Mucosa of descending colon (tissue), 3 donors: Measurements from ENCODE around the gene AAR2. TPM values are rescaled to one million over a fixed set of nuclear protein-coding genes. Genes with fewer than 3 reads are reported as not detected.

Experiments
- ATAC-seq: fragments of 200-7000 bp; cut with Tn5 transposase; one replicate; pipeline ENCODE4 v1.9.1; 2020; ENCODE audit warnings: mild to moderate bottlenecking, moderate library complexity
- DNase-seq, 3 donors: peaks; one replicate each; pipeline ENCODE4 v3.0.0-alpha.2; 2020
- H3K36me3 ChIP-seq: fragments of 200-600 bp; one replicate; pipeline ENCODE4 v1.8.0; 2021; ENCODE audit warnings: low read depth, mild to moderate bottlenecking
- H3K4me1 ChIP-seq: fragments of 200-600 bp; one replicate; pipeline ENCODE4 v1.8.0; 2021; ENCODE audit warnings: low read depth, mild to moderate bottlenecking
- H3K4me3 ChIP-seq: fragments of 200-600 bp; one replicate; pipeline ENCODE4 v1.8.0; 2021; ENCODE audit warnings: mild to moderate bottlenecking
- H3K9me3 ChIP-seq: fragments of 200-600 bp; one replicate; pipeline ENCODE4 v1.8.0; 2021; ENCODE audit warnings: mild to moderate bottlenecking
- CTCF ChIP-seq: fragments of 200-600 bp; IDR thresholded peaks from one replicate; pipeline ENCODE4 v1.8.0; 2022; ENCODE audit warnings: antibody characterized with exemption, mild to moderate bottlenecking
- intact Hi-C, 2 donors: fragments of 100-400 bp; cut with DNase I in 1 of 2; cut with micrococcal nuclease in 1 of 2; formaldehyde crosslinking; loops; one replicate each; pipeline versions ENCODE4 v1.11.0 to v1.11.1; 2022; cut with DNase I, micrococcal nuclease
- total RNA-seq, 3 donors: library from RNA; stranded (reverse); fragmentation: NEBNext Ultra II Directional in 2 of 3; extraction: Animal tissue kit (Norgen Biotek cat#: 25700) in 2 of 3; gene quantifications; one replicate each; pipeline versions ENCODE4 v1.2.1 to v1.2.4, GENCODE V29; 2021 to 2023
- donor health status: DM: no; HTN: no; CAD: no; lungs with moderate emphysema.
- donor health status: DM: no; HTN: no; CAD: no.
- donor health status: DM: no; HTN: yes; CAD: no.

Gene AAR2
- total RNA-seq, 3 donors from 2014 or later: 19.5 to 24.8 (median 22.6) TPM

DNA sequence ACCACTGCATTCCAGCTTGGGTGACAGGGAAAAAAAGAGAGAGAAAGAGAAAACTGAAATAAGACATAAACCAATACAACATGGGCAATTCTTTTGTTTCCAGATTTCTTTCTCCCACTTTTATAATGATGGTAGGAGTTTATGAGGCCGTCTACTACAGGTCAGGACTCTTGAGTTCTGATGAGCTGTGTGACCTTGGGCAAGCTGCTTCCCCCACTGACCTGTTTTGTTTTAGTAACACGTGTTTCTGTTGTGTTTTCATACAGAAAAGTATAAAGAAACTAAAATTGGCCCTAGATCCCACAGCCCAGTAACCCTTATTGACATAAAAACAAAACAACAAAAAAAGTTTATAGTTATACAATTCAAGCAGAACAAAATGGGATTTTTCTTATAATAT, 22.9 kb upstream of the AAR2 start:
- DNase-seq (no peak), ATAC-seq (no peak)
- no peaks in the 10 kb centered on the region for H3K4me1 ChIP-seq
- no peak overlapping the region for H3K4me3 ChIP-seq
- H3K9me3 ChIP-seq: no peaks in the 10 kb centered on the region
- intact Hi-C loops: loop anchor here in 1 of 2 donors (10.0 kb wide), 1 partner anchor 221 kb away; no protein-coding TSS in a partner anchor
- no peak for TF ChIP-seq CTCF
- no peaks in the 10 kb centered on the region for H3K36me3 ChIP-seq

DNA sequence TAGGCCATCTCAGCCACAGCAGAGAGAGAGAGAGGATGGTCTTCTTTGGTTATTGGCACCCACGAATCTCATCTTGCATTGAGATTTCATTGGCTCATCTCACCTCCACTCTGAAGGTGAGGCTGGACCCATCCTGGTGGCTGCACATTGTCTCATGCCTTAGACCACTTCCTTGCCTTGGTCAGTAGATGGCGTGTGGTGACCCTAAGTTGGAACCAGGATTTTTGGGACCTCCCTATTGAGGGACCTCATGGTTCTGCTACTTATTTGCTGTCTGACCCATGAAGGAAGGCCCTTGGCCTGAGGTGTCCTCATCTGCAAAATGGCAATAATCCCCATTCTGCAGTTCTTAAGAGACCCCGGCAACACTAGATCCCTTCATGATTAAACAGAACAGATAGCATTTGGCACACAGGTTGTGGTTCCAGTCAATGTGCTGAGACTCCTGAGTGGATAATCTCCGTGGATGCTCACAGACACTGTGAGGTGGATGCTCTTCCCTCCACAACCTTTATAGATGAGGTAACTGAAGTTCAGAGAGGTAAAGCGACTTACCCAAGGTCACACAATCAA, 21.5 kb upstream of the AAR2 start:
- H3K4me3 ChIP-seq: no peak overlapping the region
- H3K4me1 ChIP-seq: no peaks in the 10 kb centered on the region
- ATAC-seq (peak; percentile 33), DNase-seq (no peak)
- intact Hi-C loops: loop anchor here in 1 of 2 donors (10.0 kb wide), 1 partner anchor 220 kb away; no protein-coding TSS in a partner anchor
- no peak for TF ChIP-seq CTCF
- no peaks in the 10 kb centered on the region for H3K36me3 ChIP-seq
- H3K9me3 ChIP-seq: no peaks in the 10 kb centered on the region

- H3K36me3 ChIP-seq: no peaks in the 10 kb centered on the region
- no peak for TF ChIP-seq CTCF
- ATAC-seq (no peak), DNase-seq (no peak)
- intact Hi-C loops: loop anchor here in 1 of 2 donors (10.0 kb wide), 1 partner anchor 219 kb away; no protein-coding TSS in a partner anchor
- H3K4me1 ChIP-seq: no peaks in the 10 kb centered on the region
- H3K9me3 ChIP-seq: no peaks in the 10 kb centered on the region
- no peak overlapping the region for H3K4me3 ChIP-seq
Measured at GRCh38 chr20:36215778-36216177, 20.5 kb upstream of the AAR2 start.

- Histone ChIP-seq H3K4me3 (no peak overlapping the region), H3K9me3 (no peaks in the 10 kb centered on the region), H3K4me1 (no peaks in the 10 kb centered on the region), H3K36me3 (no peaks in the 10 kb centered on the region)
- intact Hi-C loops: loop anchor here in 1 of 2 donors (10.0 kb wide), 1 partner anchor 218 kb away; no protein-coding TSS in a partner anchor
- ATAC-seq: no peak
- no peak for TF ChIP-seq CTCF
- no peak for DNase-seq
Measured at GRCh38 chr20:36216314-36217025, 19.8 kb upstream of the AAR2 start.

DNA sequence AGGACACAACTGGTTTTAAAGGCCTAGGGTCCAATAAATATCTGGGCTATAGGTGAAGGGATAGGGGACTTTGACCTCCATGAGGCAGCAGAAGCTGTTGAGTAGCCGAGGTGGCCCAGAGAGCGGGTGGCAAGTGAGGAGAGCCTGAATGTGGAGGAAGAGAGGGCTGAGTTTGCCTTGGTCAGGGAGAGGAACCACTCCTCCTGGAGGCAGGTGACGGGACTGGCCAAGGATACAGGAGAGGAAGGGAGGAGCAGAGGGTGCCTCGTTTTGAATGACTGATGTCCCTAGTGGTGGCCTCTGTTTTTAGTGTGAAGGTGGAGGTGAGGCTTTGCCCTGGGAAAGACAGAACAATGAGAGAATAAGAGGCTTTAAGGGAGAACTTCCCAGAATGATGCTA, 19.1 kb upstream of the AAR2 start:
- Histone ChIP-seq H3K36me3 (no peaks in the 10 kb centered on the region), H3K9me3 (no peaks in the 10 kb centered on the region), H3K4me3 (no peak overlapping the region), H3K4me1 (no peaks in the 10 kb centered on the region)
- DNase-seq (no peak), ATAC-seq (peak; percentile 38)
- no peak for TF ChIP-seq CTCF
- intact Hi-C loops: loop anchor here in 1 of 2 donors (10.0 kb wide), 1 partner anchor 218 kb away; no protein-coding TSS in a partner anchor
